SU-DHL-6 (cell line): ENCODE measurements around the gene CNOT11.

Experiments
- EZH2phosphoT487 ChIP-seq: fragments of 200-600 bp; sonication (generic), shearing (Covaris generic); conservative IDR thresholded peaks from 2 replicates; pipeline ENCODE4 v1.6.1; 2018; ENCODE audit warnings: mild to moderate bottlenecking, antibody characterized with exemption, low read length, moderate library complexity, mixed read lengths
- TF ChIP-seq, protein P1 (sequence below): fragments of 200-600 bp; sonication (generic); IDR thresholded peaks from one replicate; pipeline ENCODE4 v1.5.1; 2017; ENCODE audit warnings: antibody characterized with exemption, mild to moderate bottlenecking, low read length, moderate library complexity; ENCODE audit not compliant: insufficient read depth, poor library complexity, severe bottlenecking

DNA sequence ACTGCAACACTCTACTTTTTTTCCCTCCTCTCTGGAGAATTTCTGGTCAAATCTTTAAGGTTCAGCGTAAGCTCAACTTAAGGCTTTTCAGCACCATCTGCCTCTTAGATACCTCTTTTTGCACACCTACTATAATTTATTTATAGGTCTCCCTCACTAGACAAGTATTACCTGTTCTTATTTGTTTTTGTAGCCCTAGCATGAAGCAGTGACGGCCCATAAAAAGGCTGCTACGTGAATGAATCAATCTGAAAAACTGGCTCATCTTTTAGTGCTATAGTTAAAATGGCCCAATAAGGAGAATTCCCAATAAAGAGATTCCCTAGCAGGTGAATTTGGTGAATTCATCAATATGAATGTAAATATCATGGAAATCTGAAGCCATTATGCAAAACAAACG lies 49.3 kb downstream of the CNOT11 start:
- TF ChIP-seq, protein P1, sequence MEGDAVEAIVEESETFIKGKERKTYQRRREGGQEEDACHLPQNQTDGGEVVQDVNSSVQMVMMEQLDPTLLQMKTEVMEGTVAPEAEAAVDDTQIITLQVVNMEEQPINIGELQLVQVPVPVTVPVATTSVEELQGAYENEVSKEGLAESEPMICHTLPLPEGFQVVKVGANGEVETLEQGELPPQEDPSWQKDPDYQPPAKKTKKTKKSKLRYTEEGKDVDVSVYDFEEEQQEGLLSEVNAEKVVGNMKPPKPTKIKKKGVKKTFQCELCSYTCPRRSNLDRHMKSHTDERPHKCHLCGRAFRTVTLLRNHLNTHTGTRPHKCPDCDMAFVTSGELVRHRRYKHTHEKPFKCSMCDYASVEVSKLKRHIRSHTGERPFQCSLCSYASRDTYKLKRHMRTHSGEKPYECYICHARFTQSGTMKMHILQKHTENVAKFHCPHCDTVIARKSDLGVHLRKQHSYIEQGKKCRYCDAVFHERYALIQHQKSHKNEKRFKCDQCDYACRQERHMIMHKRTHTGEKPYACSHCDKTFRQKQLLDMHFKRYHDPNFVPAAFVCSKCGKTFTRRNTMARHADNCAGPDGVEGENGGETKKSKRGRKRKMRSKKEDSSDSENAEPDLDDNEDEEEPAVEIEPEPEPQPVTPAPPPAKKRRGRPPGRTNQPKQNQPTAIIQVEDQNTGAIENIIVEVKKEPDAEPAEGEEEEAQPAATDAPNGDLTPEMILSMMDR, result no peak
- no peak for TF ChIP-seq EZH2phosphoT487
